Testis (tissue), 3 donors: ENCODE results near the gene ZCCHC7. TPM values are rescaled to one million over a fixed set of nuclear protein-coding genes. Genes with fewer than 3 reads are reported as not detected.
A peak's percentile ranks its signal among the peaks of the same experiment; 100 is the strongest.

Source experiments
- DNase-seq: peaks from one replicate; pipeline ENCODE4 v3.0.0-alpha.2; 2019
- H3K27ac ChIP-seq, 2 donors: fragments of 200-600 bp; sonication (generic); one replicate each; pipeline ENCODE4 v1.5.1; 2019
- H3K27me3 ChIP-seq: fragments of 200-600 bp; sonication (generic); one replicate; pipeline ENCODE4 v1.5.1; 2019
- H3K36me3 ChIP-seq: fragments of 200-600 bp; sonication (generic); one replicate; pipeline ENCODE4 v1.5.1; 2017; ENCODE audit warnings: low read depth; ENCODE audit errors: missing control alignments
- H3K4me1 ChIP-seq: fragments of 200-600 bp; sonication (generic); one replicate; pipeline ENCODE4 v1.5.1; 2019
- H3K4me3 ChIP-seq, 2 donors: fragments of 200-600 bp; sonication (generic); one replicate each; pipeline ENCODE4 v1.5.1; 2017 to 2019
- H3K9me3 ChIP-seq: fragments of 200-600 bp; sonication (generic); one replicate; pipeline ENCODE4 v1.5.1; 2017
- POLR2A ChIP-seq: fragments of 450-650 bp; IDR thresholded peaks from one replicate; pipeline ENCODE4 v1.6.1; 2017; ENCODE audit warnings: antibody characterized with exemption, mild to moderate bottlenecking, moderate library complexity
- WGBS, 2 donors: methylation state at CpG; one replicate each; pipeline ENCODE4 v1.1.5; 2018; 5-methylcytosine and 5-hydroxymethylcytosine counted together
- intact Hi-C: fragments of 100-400 bp; cut with DNase I; formaldehyde crosslinking; loops from one replicate; pipeline ENCODE4 v1.15.1; 2023; ENCODE audit warnings: low total_unique reads
- polyA plus RNA-seq: library from polyadenylated mRNA; stranded (reverse); fragments of 350-450 nt; fragmentation: Illumina TruSeq; extraction: RNeasy Lipid Tissue Mini Kit (QIAGEN cat#74804); gene quantifications from one replicate; pipeline ENCODE4 v1.2.3, GENCODE V29; 2014; ENCODE audit warnings: low read depth, low replicate concordance; ENCODE audit not compliant: insufficient read depth
- total RNA-seq, 2 donors: library from RNA; depleted of rRNA; stranded (reverse); fragments of >200 nt; gene quantifications; one replicate each; pipeline ENCODE4 v1.2.3, GENCODE V29; 2016
- TF ChIP-seq, protein P1 (sequence below), 3 experiments: fragments of 450-650 bp in 2 of 3; fragments of 200-600 bp in 1 of 3; sonication (generic) in 1 of 3; IDR thresholded peaks; one replicate each; pipeline ENCODE4 v1.5.1; 2016 to 2019; ENCODE audit warnings: antibody characterized with exemption in 3 of 3, mild to moderate bottlenecking in 2 of 3, moderate library complexity in 1 of 3

Gene ZCCHC7
- total and polyA plus RNA-seq, 3 donors from 2014 or later = 14.4 to 20.6 (median 18.5) TPM

DNA sequence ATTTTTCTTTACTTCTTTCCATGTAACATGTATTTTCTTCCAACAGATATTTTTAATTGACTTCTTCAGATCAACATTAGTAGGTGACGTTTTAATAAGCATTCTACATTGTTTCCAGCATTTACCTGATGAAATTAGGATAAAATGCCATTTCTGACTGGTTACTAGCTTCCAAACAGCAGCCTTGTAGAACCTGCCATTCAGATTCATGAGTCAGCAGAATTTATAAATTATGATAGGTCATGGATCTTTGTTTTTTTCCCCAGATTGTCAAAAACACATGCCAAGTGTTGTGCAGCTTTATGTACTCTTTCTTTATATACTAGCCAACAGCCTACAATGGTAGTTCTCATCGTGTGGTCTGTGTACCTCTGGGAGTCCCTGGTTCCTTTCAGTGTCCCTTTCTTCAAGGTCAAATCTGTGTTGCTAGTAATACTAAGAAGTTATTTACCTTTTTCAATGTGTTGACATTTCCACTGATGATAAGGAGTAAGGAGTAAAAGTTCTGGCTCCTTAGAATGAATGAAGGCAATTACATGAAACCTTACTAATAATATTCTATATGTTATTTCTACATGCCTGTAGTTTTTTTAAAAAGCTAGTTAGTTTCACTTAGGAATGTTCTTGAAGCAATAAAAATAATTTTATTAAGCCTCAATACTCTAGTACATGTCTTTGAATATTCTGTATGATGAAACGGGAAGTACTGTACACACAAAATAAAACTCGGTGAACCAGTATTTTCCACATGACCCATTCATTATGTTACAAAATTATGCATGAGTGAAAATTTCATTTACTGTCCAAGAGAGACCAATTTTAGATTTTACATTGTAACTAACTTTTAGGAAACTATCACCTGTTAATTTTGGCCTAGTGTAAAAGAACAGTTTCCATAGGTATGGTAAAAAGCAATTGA is 135.8 kb downstream of the ZCCHC7 start:
- 60 to 73% methylated on average over 4 of the region's 4 CpGs for WGBS, 2 donors

DNA sequence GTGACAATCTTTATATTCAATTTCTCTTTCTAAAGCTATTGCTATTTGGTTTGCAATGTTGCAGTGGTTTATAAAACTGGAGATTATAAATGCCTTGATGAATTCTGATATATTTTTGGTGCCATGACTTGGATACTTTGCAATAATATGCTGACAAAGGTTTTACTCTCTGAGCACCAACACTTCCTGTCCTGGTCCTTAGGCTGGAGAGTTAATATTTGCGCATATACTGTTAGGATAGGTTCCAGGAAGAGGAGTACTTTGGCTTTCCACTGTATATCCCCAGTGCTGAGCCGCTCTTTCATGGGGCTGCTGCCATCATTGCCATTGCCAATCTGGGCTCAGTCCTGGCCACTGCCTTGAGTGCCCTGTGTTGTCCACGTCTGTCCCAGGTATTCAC is 139.6 kb downstream of the ZCCHC7 start:
- WGBS, 2 donors = 84 to 94% methylated on average over 3 of the region's 3 CpGs
- Histone ChIP-seq H3K27me3 (no peaks in the 10 kb centered on the region), H3K9me3 (no peaks in the 10 kb centered on the region), H3K36me3 (no peaks in the 10 kb centered on the region), H3K27ac (no peak overlapping the region), H3K4me3 (no peak overlapping the region), H3K4me1 (no peaks in the 10 kb centered on the region)
- intact Hi-C loops = no loop called here
- no peak for TF ChIP-seq POLR2A
- TF ChIP-seq, protein P1, sequence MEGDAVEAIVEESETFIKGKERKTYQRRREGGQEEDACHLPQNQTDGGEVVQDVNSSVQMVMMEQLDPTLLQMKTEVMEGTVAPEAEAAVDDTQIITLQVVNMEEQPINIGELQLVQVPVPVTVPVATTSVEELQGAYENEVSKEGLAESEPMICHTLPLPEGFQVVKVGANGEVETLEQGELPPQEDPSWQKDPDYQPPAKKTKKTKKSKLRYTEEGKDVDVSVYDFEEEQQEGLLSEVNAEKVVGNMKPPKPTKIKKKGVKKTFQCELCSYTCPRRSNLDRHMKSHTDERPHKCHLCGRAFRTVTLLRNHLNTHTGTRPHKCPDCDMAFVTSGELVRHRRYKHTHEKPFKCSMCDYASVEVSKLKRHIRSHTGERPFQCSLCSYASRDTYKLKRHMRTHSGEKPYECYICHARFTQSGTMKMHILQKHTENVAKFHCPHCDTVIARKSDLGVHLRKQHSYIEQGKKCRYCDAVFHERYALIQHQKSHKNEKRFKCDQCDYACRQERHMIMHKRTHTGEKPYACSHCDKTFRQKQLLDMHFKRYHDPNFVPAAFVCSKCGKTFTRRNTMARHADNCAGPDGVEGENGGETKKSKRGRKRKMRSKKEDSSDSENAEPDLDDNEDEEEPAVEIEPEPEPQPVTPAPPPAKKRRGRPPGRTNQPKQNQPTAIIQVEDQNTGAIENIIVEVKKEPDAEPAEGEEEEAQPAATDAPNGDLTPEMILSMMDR (IDR thresholded peaks at IDR 0.05) = no peak
- no peak for DNase-seq

More for the DNA sequence above, 135.8 kb downstream of the ZCCHC7 start:
- H3K27ac ChIP-seq = no peak overlapping the region
- H3K36me3 ChIP-seq = no peaks in the 10 kb centered on the region
- TF ChIP-seq POLR2A = no peak
- TF ChIP-seq, protein P1 (IDR thresholded peaks at IDR 0.05) = no peak
- no peaks in the 10 kb centered on the region for H3K9me3 ChIP-seq
- no peaks in the 10 kb centered on the region for H3K4me1 ChIP-seq
- no peaks in the 10 kb centered on the region for H3K27me3 ChIP-seq
- no peak for DNase-seq
- H3K4me3 ChIP-seq = no peak overlapping the region
- intact Hi-C loops = no loop called here

DNA sequence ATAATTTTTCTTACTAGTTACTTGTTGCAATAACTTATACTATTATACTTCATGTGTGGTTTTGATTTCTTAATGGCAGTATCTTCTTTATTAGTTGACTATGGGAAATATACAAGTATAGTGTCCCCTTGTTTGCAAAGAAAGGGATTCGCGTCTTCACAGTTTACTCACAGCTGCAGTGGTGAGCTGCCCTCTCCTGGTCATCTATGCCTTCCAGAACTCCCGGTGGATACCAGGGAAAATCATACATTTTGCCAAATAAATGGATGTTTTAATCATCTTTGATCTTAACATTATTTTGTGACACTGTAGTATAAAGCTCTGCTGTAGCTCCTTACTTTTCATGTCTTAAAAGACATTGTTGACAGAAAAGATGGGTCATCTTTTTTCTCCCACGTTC is 142.0 kb downstream of the ZCCHC7 start:
- Histone ChIP-seq H3K36me3 (no peaks in the 10 kb centered on the region), H3K4me1 (no peaks in the 10 kb centered on the region), H3K9me3 (no peaks in the 10 kb centered on the region), H3K27ac (no peak overlapping the region), H3K27me3 (no peaks in the 10 kb centered on the region), H3K4me3 (no peak overlapping the region)
- 61 to 74% methylated on average over 4 of the region's 4 CpGs for WGBS, 2 donors
- peak; percentile 34 for DNase-seq
- intact Hi-C loops = no loop called here
- no peak for TF ChIP-seq POLR2A

DNA sequence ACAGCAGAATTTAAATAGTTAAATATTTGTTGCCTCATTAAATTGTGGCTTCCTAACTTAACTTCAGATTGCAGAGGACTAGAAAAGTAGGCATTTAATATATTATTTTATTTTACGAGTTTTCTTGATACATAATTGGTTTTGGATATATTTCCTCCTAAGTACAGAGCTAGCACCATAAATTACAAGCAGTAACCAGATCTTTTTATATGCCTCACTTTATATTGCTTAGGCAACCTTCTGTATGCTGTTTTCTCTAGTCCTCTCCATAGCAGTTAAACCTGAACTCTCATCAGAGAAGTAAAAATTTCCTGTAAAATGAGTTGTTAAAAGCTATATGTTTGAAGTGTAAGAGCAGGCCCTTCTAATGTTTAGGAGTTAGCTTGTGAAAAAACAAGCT is 144.2 kb downstream of the ZCCHC7 start:
- intact Hi-C loops = no loop called here
- Histone ChIP-seq H3K27me3 (no peaks in the 10 kb centered on the region), H3K4me3 (no peak overlapping the region), H3K4me1 (no peaks in the 10 kb centered on the region), H3K36me3 (no peaks in the 10 kb centered on the region), H3K9me3 (no peaks in the 10 kb centered on the region), H3K27ac (no peak overlapping the region)
- TF ChIP-seq POLR2A = no peak
- TF ChIP-seq, protein P1 (IDR thresholded peaks at IDR 0.05) = no peak
- 71 to 81% methylated on average over 1 of the region's 1 CpG for WGBS, 2 donors
- no peak for DNase-seq

DNA sequence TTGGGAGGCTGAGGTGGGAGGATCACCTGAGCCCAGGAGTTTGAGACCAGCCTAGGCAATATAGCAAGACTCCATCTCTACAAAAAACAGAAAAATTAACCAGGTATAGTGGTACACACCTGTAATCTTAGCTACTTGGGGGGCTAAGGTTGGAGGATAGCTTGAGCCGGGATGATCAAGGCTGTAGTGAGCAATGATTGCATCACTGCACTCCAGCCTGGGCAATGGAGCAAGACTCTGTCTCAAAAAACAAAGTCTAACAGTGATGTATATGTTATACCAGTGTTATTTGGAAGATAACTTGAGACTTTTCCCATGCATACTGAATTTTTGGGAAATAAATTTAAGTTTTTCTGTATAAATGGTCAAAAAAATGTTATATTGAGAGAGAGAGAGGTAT is 146.3 kb downstream of the ZCCHC7 start:
- no peaks in the 10 kb centered on the region for H3K27me3 ChIP-seq
- intact Hi-C loops = no loop called here
- no peak for DNase-seq
- no peaks in the 10 kb centered on the region for H3K9me3 ChIP-seq
- H3K36me3 ChIP-seq = no peaks in the 10 kb centered on the region
- H3K27ac ChIP-seq = no peak overlapping the region
- no peak overlapping the region for H3K4me3 ChIP-seq
- H3K4me1 ChIP-seq = no peaks in the 10 kb centered on the region
- TF ChIP-seq, protein P1 (IDR thresholded peaks at IDR 0.05) = no peak
- no peak for TF ChIP-seq POLR2A
- 93 to 100% methylated on average over 1 of the region's 1 CpG for WGBS, 2 donors
